GM21576 (cell line): ENCODE results near the gene KLHL28.

ENCODE experiments used
- ATAC-seq: cut with Tn5 transposase; IDR thresholded peaks from one replicate; pipeline ENCODE4 v1.9.1; 2021; ENCODE audit warnings: mild to moderate bottlenecking, moderate library complexity; ENCODE audit not compliant: unreplicated experiment

KLHL28 gene

GRCh38 chr14:44961554-44962333, at the start of gene KLHL28, which contains the start of gene TOGARAM1:
KLHL28 (minus strand) TSS chr14:44961947; CDS start chr14:44945928, 16,019 bp downstream.
TOGARAM1 (plus strand) TSS chr14:44962190; CDS start chr14:44962422, 232 bp downstream.
- peak; percentile 90 for ATAC-seq

GRCh38 chr14:45003924-45004323, 42.2 kb upstream of the KLHL28 start:
- ATAC-seq: no peak

- no peak for ATAC-seq
These were observed 34.1 kb upstream of the KLHL28 start for GRCh38 chr14:44995770-44996294.

GRCh38 chr14:44995196-44995595, 33.4 kb upstream of the KLHL28 start:
- no peak for ATAC-seq

GRCh38 chr14:44990533-44990932, 28.8 kb upstream of the KLHL28 start:
- ATAC-seq: no peak

- no peak for ATAC-seq
These were observed 28.0 kb upstream of the KLHL28 start for GRCh38 chr14:44989497-44990440.

- ATAC-seq: no peak
These were observed 26.9 kb upstream of the KLHL28 start for GRCh38 chr14:44988694-44989093.

- no peak for ATAC-seq
These were observed 20.8 kb upstream of the KLHL28 start for GRCh38 chr14:44982594-44982993.

- no peak for ATAC-seq
These were observed 19.5 kb upstream of the KLHL28 start for GRCh38 chr14:44981198-44981597.

- ATAC-seq: no peak
These were observed 18.1 kb upstream of the KLHL28 start for GRCh38 chr14:44979740-44980356.

GRCh38 chr14:44979273-44979672, 17.5 kb upstream of the KLHL28 start:
- ATAC-seq: no peak

- ATAC-seq: no peak
These were observed 9.7 kb upstream of the KLHL28 start for GRCh38 chr14:44971459-44971858.

GRCh38 chr14:44970907-44971306, 9.2 kb upstream of the KLHL28 start:
- no peak for ATAC-seq

GRCh38 chr14:44968714-44969113, 7.0 kb upstream of the KLHL28 start:
- ATAC-seq: no peak

- ATAC-seq: no peak
These were observed 5.0 kb upstream of the KLHL28 start for GRCh38 chr14:44966601-44967336.

GRCh38 chr14:44963775-44964380, 2.1 kb upstream of the KLHL28 start:
- no peak for ATAC-seq

GRCh38 chr14:44963044-44963528, 1.3 kb upstream of the KLHL28 start:
- ATAC-seq: no peak

GRCh38 chr14:44962334-44963043, 742 bp upstream of the KLHL28 start:
- ATAC-seq: peak; percentile 22

GRCh38 chr14:44961151-44961553, 595 bp downstream of the KLHL28 start:
- peak; percentile 22 for ATAC-seq
